Umbilical cord (tissue), 2 donors: Measurements from ENCODE around the gene FGD3. TPM values are rescaled to one million over a fixed set of nuclear protein-coding genes. Genes with fewer than 3 reads are reported as not detected.
"Not testable (repeated sequence)": the region's sequence is repeated elsewhere in the genome, so short reads cannot be mapped to it uniquely, and the experiment has no call there.

Experiments
- DNase-seq: peaks from one replicate; pipeline ENCODE4 v3.0.0-alpha.2; 2015; ENCODE audit warnings: low spot score
- total RNA-seq: library from RNA; depleted of rRNA; stranded (reverse); fragments of >200 nt; gene quantifications from one replicate; pipeline ENCODE4 v1.2.3, GENCODE V29; 2014; ENCODE audit warnings: low replicate concordance; ENCODE audit not compliant: insufficient read depth

Gene FGD3, protein sequence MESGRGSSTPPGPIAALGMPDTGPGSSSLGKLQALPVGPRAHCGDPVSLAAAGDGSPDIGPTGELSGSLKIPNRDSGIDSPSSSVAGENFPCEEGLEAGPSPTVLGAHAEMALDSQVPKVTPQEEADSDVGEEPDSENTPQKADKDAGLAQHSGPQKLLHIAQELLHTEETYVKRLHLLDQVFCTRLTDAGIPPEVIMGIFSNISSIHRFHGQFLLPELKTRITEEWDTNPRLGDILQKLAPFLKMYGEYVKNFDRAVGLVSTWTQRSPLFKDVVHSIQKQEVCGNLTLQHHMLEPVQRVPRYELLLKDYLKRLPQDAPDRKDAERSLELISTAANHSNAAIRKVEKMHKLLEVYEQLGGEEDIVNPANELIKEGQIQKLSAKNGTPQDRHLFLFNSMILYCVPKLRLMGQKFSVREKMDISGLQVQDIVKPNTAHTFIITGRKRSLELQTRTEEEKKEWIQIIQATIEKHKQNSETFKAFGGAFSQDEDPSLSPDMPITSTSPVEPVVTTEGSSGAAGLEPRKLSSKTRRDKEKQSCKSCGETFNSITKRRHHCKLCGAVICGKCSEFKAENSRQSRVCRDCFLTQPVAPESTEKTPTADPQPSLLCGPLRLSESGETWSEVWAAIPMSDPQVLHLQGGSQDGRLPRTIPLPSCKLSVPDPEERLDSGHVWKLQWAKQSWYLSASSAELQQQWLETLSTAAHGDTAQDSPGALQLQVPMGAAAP
- 4.8 TPM for total RNA-seq

GRCh38 chr9:92947268-92948037, at the start of gene FGD3:
Gene FGD3, plus strand, starts transcription at chr9:92947523. Its CDS starts 28,734 bp downstream, at chr9:92976257.
- peak; percentile 54 for DNase-seq

- not testable (repeated sequence) for DNase-seq
Observed at GRCh38 chr9:92905137-92905536, 42.2 kb upstream of the FGD3 start.

DNA sequence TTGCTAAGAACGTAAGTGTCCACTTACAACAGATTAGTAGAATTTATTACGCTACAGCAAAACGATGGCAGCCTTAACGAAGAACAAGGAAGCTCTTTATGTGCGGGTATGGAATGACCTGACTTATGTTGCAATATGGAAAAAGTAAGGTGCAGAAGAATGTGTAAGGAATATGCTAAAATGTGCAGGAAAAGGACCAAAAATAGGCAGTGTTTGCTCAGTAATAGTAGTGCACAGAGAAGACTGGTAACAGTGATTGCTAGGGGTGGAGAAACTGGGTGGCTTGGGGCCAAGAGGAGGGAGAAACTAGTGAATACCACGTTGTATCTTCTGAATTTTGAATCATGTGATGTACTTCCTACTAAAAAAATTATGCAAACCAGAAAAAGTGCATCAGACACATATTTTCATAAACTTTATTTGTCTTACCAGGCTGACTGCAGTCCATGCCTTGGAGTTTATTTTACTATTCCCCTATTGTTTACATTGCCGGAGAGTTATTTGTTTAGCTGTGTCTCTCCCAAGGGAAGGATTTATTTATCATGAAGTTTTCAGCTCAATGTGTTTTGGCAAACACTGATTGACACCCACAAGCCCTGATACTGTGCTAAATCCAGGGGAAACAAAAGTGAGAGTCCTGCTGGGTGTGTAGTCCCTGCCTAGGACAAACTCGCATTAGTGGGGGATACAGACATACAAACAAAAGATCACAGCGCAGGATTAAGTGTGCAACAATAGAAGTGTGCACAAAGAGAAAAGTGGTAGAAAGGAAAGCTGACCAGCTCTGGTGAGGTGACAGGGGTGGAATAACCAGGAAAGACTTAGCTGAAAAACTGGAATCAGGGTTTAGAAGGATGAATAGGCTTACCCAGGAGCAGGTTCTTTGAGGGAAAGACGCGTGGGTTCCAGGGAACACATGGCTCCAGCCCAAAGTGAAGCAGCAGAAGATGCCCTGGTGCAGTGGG, 35.5 kb upstream of the FGD3 start:
- DNase-seq = peak; percentile 61

- DNase-seq = no peak
Observed at GRCh38 chr9:92917176-92917800, 30.0 kb upstream of the FGD3 start.

DNA sequence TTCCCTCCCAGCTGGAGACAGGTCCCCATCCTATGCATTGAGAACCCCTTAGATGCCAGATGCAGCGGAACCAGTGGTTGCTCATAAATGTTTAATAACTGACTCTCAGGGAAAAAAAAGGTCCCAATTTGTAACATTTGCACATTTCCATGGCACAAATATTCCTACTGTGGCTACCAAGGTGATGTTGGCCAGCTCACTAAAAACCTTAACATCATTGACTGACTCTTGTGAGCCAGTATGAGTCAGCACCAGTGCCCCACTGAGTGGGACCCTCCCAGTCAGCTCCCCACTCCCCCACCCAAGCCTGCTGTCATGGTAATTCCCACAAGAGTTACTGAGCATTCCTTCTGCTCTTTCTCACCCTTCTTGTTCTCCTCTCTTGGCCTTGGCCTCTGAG, 26.9 kb upstream of the FGD3 start:
- no peak for DNase-seq

DNA sequence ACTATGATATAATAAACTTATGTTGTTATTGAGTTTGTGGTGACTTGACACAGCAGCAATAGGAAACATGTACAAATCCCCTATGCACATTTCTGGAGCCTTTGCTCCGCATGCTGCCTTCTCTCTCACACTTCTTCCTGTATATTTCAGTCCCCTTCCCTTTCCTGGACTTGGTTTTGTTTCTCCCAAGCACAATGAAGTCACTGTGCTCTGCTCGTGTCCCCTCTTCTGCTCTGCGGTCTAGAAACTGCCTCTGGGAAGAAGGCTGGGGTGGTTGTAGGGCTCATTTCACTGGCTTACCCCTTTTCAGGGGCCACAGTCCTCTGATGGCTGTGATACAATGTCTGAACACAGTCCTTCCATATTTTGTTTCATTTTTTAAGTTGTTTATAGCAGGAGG, 15.7 kb upstream of the FGD3 start:
- no peak for DNase-seq

GRCh38 chr9:92934321-92934720, 13.0 kb upstream of the FGD3 start:
- DNase-seq = no peak

DNA sequence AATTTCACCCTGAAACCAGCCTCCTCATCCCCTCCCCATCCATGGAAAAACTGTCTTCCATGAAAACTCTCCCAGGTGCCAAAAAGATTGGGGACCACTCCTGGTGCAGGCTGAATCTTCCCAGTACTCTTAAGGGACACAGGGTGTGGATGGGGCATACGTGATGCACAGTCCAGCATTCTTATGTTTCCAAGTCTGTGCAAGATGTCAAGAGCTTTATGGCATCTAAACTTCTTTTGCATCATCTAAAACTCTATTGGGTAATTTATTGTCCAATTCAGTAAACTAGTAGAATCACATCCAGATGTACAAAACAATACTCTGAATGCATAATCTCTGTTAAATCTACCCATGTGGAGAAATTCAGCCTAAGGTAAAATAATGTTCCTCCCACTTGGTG, 9.3 kb upstream of the FGD3 start:
- DNase-seq = no peak

- DNase-seq = peak; percentile 89
Observed at GRCh38 chr9:92941861-92942260, 5.5 kb upstream of the FGD3 start.

GRCh38 chr9:92942688-92943616, 4.4 kb upstream of the FGD3 start:
- no peak for DNase-seq

- no peak for DNase-seq
Observed at GRCh38 chr9:92944921-92945320, 2.4 kb upstream of the FGD3 start.

DNA sequence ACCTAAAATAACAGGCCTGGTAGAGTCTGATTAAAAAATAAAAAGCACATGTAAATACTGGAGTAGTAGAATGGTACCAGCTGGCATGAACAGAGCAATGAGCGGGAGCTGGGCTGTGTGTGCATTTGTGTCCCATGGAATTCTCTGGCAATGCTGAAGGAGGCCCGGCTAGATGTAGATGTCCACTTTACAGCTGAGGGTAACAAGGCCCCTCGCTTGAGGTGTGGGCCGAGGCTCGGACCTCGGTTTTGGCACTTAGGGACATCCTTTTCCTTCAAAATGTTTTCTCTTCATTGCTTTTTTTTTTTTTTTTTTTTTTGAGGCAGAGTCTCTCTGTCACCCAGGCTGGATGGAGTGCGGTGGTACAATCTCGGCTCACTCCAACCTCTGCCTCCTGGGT, 1.5 kb upstream of the FGD3 start:
- no peak for DNase-seq

DNA sequence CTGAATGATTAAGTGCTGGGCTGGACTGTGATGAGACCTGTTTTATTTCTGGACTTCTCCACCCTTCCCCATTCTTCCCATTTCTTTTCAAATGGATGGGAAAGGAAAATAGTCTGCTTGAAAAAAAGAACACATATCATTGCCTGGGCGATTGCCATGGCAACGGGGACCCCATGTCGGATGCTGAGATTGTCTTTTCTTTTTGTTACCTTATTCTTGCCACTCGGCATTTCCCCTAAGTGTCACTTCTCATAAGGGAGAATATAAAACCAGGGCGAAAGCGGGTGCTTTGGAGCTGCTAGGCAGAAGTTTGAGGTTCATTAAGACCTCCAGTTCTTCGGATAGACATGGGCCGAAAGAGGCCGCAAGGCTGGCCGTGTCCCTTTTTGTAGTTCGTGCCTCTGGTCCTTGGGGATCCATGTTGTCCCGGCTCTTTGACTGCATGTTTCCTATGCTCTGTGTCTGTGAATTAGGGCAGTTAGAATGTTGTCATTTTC, 763 bp downstream of the FGD3 start:
- DNase-seq = no peak

DNA sequence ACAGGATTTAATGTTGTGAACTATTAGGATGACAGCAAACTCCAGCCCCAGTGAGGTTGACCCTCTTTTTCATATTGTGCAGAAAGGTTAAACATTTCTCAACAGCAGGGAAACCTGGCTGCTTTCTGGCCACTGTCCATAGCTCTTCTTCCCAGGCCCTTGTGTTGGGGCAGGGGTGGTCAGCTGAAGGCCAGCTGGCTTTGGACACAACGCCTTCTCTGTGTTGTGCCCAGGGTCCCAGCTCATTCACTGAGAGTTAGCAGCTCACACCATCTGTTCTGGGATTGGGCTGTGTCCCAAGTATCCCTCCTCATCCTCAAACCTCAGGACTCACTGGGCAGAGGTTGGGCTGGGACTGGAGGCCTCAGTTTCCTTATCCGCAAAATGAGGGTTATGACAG, 1.3 kb downstream of the FGD3 start:
- no peak for DNase-seq

DNA sequence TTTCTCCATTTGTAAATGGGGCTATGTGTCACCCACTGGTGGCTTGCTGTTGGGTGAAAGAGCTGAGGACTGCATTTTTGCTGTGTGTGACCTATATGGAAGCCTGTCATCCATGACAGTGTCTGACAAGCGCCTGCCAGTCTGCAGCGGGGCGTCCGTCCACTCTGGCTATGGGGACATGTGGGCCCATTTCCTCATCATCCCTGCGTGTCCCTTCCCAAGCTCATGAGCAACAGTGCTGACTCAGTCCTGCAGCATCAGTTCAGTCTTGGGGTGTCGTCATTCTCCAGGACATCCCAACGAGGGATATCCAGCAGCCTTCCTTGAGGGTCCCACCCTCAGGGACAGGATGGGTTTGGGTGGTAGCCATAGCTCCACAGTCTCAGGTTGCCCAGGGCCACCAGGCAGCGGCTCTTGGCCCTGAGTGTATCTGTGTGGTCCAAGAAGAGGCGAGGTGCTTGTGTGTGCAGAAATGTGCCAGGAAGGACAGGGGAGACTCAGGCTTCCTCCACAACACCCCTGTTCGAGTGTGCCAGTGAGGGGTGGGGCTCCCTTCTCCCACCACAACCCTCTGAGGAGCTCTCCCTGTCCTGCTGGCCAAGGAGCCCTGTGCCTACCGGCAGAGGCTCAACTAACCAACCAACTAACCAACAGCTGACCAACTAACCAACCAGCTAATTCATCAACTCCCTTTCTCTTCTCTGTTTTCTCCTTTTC, 2.1 kb downstream of the FGD3 start:
- no peak for DNase-seq

DNA sequence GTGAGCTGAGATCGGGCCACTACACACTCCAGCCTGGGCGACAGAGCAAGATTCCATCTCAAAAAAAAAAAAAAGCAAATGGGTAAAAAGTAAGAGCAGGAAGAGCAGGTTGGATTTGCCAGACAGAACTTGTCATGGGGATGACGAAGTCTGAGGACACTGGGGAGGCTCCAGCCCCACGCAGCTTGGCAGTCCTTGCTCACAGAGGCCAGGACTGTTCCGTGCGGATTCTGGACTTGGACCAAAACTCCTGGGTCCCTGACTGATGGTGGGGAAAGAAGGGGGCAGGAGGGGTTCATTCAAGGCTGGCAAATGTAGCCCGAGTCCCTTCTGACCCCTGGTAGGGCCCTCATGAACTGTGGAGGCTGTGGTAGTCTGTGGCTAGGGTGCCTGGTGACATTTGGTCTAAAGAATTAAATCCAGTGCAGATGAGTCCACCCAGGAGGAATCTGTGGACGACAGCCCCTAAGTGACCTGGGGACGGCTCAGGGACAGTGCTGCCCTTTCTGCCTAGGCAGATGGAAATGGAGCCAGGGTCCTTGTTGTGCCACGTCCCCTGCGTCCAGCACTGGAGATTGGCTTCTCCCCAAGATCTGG, 3.1 kb downstream of the FGD3 start:
- no peak for DNase-seq

GRCh38 chr9:92952906-92953610, 5.7 kb downstream of the FGD3 start:
- no peak for DNase-seq
